GM12878 (cell line): ENCODE results near the gene LSM10. TPM values are rescaled to one million over a fixed set of nuclear protein-coding genes. Genes with fewer than 3 reads are reported as not detected.

ENCODE experiments used
- ATAC-seq: fragments of 200-7000 bp; cut with Tn5 transposase; 3 replicates; pipeline ENCODE4 v1.9.1; 2020; ENCODE audit warnings: mild to moderate bottlenecking, moderate library complexity
- BruUV-seq: library from RNA; stranded (reverse); fragments of 400-500 nt; replicated peaks from 2 replicates; lab custom pipeline; 2021; lab: Mats Ljungman, UMichigan
- CTCF ChIA-PET: fragments of 300-600 bp; sonication (Branson Sonifier 250); formaldehyde crosslinking; extraction: SDS; loops from one replicate; lab custom pipeline; 2021; ENCODE audit warnings: inconsistent platforms; lab: Yijun Ruan, JAX
- POLR2A ChIA-PET: fragments of 350-600 bp; formaldehyde crosslinking; extraction: SDS; loops from one replicate; lab custom pipeline; 2021; ENCODE audit warnings: inconsistent platforms; lab: Charles Lee
- RAD21 ChIA-PET: fragments of 300-600 bp; sonication (Branson Sonifier 250); formaldehyde crosslinking; loops from one replicate; lab custom pipeline; 2023; ENCODE audit warnings: antibody characterized with exemption; ENCODE audit not compliant: unreplicated experiment; lab: Charles Lee
- SMC1A ChIA-PET: fragments of 300-600 bp; sonication (Branson Sonifier 250); formaldehyde crosslinking; loops from one replicate; lab custom pipeline; 2023; ENCODE audit not compliant: unreplicated experiment, uncharacterized antibody; lab: Charles Lee
- DNase-seq: peaks from one replicate; pipeline ENCODE4 v3.0.0-alpha.2; 2011; ENCODE audit warnings: low read depth, low spot score
- FAIRE-seq: peaks from 3 replicates; lab custom pipeline; 2011; peaks lifted over from hg19 to GRCh38; lab: Jason Lieb, UNC
- H2AFZ ChIP-seq: 2 replicates; pipeline ENCODE4 v1.6.0; 2011; ENCODE audit warnings: low read depth, low read length, control low read depth; ENCODE audit not compliant: control insufficient read depth
- H3K27ac ChIP-seq: 2 replicates; pipeline ENCODE4 v1.5.1; 2011; ENCODE audit warnings: control low read depth; ENCODE audit not compliant: control insufficient read depth, insufficient read depth
- H3K27me3 ChIP-seq, 2 experiments: replicated peaks in 1 of 2; 2 replicates each; pipeline versions ENCODE4 v1.6.0 to v1.6.1; 2011; ENCODE audit warnings: low read length in 1 of 2; ENCODE audit not compliant: control insufficient read depth in 2 of 2, insufficient read depth in 2 of 2
- H3K36me3 ChIP-seq, 2 experiments: 2 replicates each; pipeline ENCODE4 v1.5.1; 2011; ENCODE audit warnings: low read length in 1 of 2; ENCODE audit not compliant: control insufficient read depth in 2 of 2, insufficient read depth in 2 of 2
- H3K4me1 ChIP-seq: 2 replicates; pipeline ENCODE4 v1.6.1; 2011; ENCODE audit warnings: mild to moderate bottlenecking, low read length, moderate library complexity, mixed read lengths; ENCODE audit not compliant: control insufficient read depth, insufficient read depth
- H3K4me2 ChIP-seq: 2 replicates; pipeline ENCODE4 v1.6.0; 2011; ENCODE audit warnings: control low read depth; ENCODE audit not compliant: control insufficient read depth, insufficient read depth
- H3K4me3 ChIP-seq: fragments of 200-600 bp; sonication (generic); 2 replicates; pipeline ENCODE4 v1.5.1; 2016
- H3K79me2 ChIP-seq: 2 replicates; pipeline ENCODE4 v1.6.0; 2011; ENCODE audit warnings: low read length; ENCODE audit not compliant: control insufficient read depth, insufficient read depth
- H3K9ac ChIP-seq: 2 replicates; pipeline ENCODE4 v1.8.0; 2011; ENCODE audit warnings: low read length, control low read depth, mixed read lengths; ENCODE audit not compliant: control insufficient read depth, insufficient read depth
- H3K9me3 ChIP-seq: replicated peaks from 3 replicates; pipeline ENCODE4 v1.5.1; 2011; ENCODE audit warnings: mild to moderate bottlenecking, low read length; ENCODE audit not compliant: control insufficient read depth, insufficient read depth
- H4K20me1 ChIP-seq: 2 replicates; pipeline ENCODE4 v1.6.0; 2011; ENCODE audit not compliant: control insufficient read depth, insufficient read depth
- CBX5 ChIP-seq: sonication (generic); IDR thresholded peaks from 2 replicates; pipeline ENCODE4 v1.6.1; 2016; ENCODE audit warnings: low read depth, moderate library complexity, mild to moderate bottlenecking, inconsistent platforms
- CREB1 ChIP-seq: IDR thresholded peaks from 2 replicates; pipeline ENCODE4 v1.6.1; 2012; ENCODE audit warnings: low read depth, mild to moderate bottlenecking, inconsistent platforms
- FOXK2 ChIP-seq: fragments of 450-650 bp; IDR thresholded peaks from 2 replicates; pipeline ENCODE4 v1.6.1; 2017; ENCODE audit warnings: mild to moderate bottlenecking, moderate library complexity
- SIN3A ChIP-seq: IDR thresholded peaks from 2 replicates; pipeline ENCODE4 v1.6.1; 2012; ENCODE audit warnings: low read depth, low read length, improper control_type of control experiment
- SREBF2 ChIP-seq: IDR thresholded peaks from 2 replicates; pipeline ENCODE4 v1.6.1; 2012; ENCODE audit warnings: mild to moderate bottlenecking, low read length
- STAT3 ChIP-seq: IDR thresholded peaks from 2 replicates; pipeline ENCODE4 v1.6.1; 2011; ENCODE audit warnings: low read depth, low read length, improper control_type of control experiment
- WGBS: methylation state at CpG from one replicate; pipeline ENCODE4 v1.1.6; 2016; ENCODE audit warnings: low lambda C conversion rate; ENCODE audit not compliant: insufficient replicate concordance, insufficient coverage; ENCODE audit errors: missing lambda C conversion rate; 5-methylcytosine and 5-hydroxymethylcytosine counted together
- in situ Hi-C: fragments of 300-500 bp; cut with MboI; formaldehyde crosslinking; loops from 9 replicates; pipeline ENCODE4 v1.14.3; 2018; ENCODE audit warnings: mixed read lengths
- intact Hi-C: fragments of 100-400 bp; cut with micrococcal nuclease; formaldehyde crosslinking; loops from one replicate; pipeline ENCODE4 v1.14.2; 2022; ENCODE audit not compliant: unreplicated experiment
- polyA plus RNA-seq, 11 experiments: library from polyadenylated mRNA; depleted of rRNA in 4 of 11; unstranded in 6 of 11; stranded (reverse) in 5 of 11; fragments of >200 nt; fragmentation: Nextera tagmentation in 4 of 11; fragmentation: Illumina TruSeq in 1 of 11; extraction: Ambion mirVana in 4 of 11; extraction: Trizol in 1 of 11; gene quantifications; 1 replicate in 1 of 11; 2 replicates in 10 of 11; pipeline versions ENCODE4 v1.2.1 to v1.2.3, GENCODE V29; 2011 to 2016; ENCODE audit warnings: inconsistent platforms in 2 of 11, missing spikeins in 2 of 11, low read depth in 1 of 11
- total RNA-seq, 4 experiments: library from RNA; depleted of rRNA in 3 of 4; stranded (reverse); fragments of >200 nt in 3 of 4; fragmentation: Illumina TruSeq in 1 of 4; extraction: Trizol in 1 of 4; gene quantifications; 2 replicates each; pipeline versions ENCODE4 v1.2.1 to v1.2.3, GENCODE V29; 2013 to 2021
- TF ChIP-seq, protein P1 (sequence below): fragments of 450-650 bp; formaldehyde crosslinking; IDR thresholded peaks from 2 replicates; pipeline ENCODE4 v1.4.0; 2022; ENCODE audit warnings: mild to moderate bottlenecking, moderate library complexity
- TF ChIP-seq, protein P2 (sequence below): IDR thresholded peaks from 2 replicates; pipeline ENCODE4 v1.6.1; 2011; ENCODE audit warnings: borderline replicate concordance, low read depth, mild to moderate bottlenecking, moderate library complexity, low read length; ENCODE audit not compliant: insufficient read depth, poor library complexity, severe bottlenecking
- TF ChIP-seq, protein P3 (sequence below): IDR thresholded peaks from 2 replicates; pipeline ENCODE4 v1.6.1; 2011; ENCODE audit warnings: low read depth, low read length, improper control_type of control experiment, borderline replicate concordance

The LSM10 gene
- total and polyA plus RNA-seq, 10 of the 15 experiments (the other 5 are each of a cell fraction or from before 2014, with no cell fraction given): 13.1 to 103 (median 57.5) TPM

- DNase-seq: no peak
- CTCF ChIA-PET: interaction anchor here (0.5 to 13.5 kb wide), 8 partner anchors 17 to 510 kb away, joined by 3 to 157 read pairs (median 4); partner anchors contain the start of gene STK40
- no TSS peak for BruUV-seq
- no peak overlapping the region for H3K4me3 ChIP-seq
- no peak for FAIRE-seq
- in situ Hi-C loops: loop anchor here (5.0 kb wide), 1 partner anchor 72 kb away; no protein-coding TSS in a partner anchor
- peak overlapping the region; percentile 71 for H3K4me2 ChIP-seq
- TF ChIP-seq, protein P1, sequence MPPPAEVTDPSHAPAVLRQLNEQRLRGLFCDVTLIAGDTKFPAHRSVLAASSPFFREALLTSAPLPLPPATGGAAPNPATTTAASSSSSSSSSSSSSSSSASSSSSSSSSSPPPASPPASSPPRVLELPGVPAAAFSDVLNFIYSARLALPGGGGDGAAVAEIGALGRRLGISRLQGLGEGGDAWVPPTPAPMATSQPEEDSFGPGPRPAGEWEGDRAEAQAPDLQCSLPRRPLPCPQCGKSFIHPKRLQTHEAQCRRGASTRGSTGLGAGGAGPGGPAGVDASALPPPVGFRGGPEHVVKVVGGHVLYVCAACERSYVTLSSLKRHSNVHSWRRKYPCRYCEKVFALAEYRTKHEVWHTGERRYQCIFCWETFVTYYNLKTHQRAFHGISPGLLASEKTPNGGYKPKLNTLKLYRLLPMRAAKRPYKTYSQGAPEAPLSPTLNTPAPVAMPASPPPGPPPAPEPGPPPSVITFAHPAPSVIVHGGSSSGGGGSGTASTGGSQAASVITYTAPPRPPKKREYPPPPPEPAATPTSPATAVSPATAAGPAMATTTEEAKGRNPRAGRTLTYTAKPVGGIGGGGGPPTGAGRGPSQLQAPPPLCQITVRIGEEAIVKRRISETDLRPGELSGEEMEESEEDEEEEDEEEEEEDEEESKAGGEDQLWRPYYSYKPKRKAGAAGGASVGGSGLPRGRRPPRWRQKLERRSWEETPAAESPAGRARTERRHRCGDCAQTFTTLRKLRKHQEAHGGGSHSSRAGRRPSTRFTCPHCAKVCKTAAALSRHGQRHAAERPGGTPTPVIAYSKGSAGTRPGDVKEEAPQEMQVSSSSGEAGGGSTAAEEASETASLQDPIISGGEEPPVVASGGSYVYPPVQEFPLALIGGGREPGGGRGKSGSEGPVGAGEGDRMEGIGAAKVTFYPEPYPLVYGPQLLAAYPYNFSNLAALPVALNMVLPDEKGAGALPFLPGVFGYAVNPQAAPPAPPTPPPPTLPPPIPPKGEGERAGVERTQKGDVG (CRISPR knock-in tag): no peak
- no peak for TF ChIP-seq SIN3A
- TF ChIP-seq, protein P2, sequence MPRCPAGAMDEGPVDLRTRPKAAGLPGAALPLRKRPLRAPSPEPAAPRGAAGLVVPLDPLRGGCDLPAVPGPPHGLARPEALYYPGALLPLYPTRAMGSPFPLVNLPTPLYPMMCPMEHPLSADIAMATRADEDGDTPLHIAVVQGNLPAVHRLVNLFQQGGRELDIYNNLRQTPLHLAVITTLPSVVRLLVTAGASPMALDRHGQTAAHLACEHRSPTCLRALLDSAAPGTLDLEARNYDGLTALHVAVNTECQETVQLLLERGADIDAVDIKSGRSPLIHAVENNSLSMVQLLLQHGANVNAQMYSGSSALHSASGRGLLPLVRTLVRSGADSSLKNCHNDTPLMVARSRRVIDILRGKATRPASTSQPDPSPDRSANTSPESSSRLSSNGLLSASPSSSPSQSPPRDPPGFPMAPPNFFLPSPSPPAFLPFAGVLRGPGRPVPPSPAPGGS: no peak
- TF ChIP-seq CBX5: no peak
- TF ChIP-seq STAT3: no peak
- TF ChIP-seq CREB1: no peak
- TF ChIP-seq, protein P3, sequence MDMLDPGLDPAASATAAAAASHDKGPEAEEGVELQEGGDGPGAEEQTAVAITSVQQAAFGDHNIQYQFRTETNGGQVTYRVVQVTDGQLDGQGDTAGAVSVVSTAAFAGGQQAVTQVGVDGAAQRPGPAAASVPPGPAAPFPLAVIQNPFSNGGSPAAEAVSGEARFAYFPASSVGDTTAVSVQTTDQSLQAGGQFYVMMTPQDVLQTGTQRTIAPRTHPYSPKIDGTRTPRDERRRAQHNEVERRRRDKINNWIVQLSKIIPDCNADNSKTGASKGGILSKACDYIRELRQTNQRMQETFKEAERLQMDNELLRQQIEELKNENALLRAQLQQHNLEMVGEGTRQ: no peak
- no peak for TF ChIP-seq SREBF2
- no peak for TF ChIP-seq FOXK2
- TF ChIP-seq, all 136 proteins: peak for 0
- 94% methylated on average over 16 of the region's 16 CpGs for WGBS
- ChIA-PET RAD21 (interaction anchor here (1.5 to 2.9 kb wide), 4 partner anchors 19 to 70 kb away, joined by 3 to 17 read pairs (median 10); partner anchors contain the start of gene STK40), POLR2A (interaction anchor here (0.5 to 2.6 kb wide), 9 partner anchors 17 to 126 kb away, joined by 3 to 15 read pairs (median 4); no protein-coding TSS in a partner anchor), SMC1A (interaction anchor here (1.0 to 3.6 kb wide), 7 partner anchors 10 to 72 kb away, joined by 4 to 24 read pairs (median 6); partner anchors contain the start of gene LSM10)
- Histone ChIP-seq H3K9me3 (no peaks in the 10 kb centered on the region), H3K4me1 (peaks cover 37% of the 10 kb centered on the region), H3K27me3 (no peaks in the 10 kb centered on the region), H3K36me3 (peaks cover 18 to 22% of the 10 kb centered on the region in 2 experiments; a peak in 3 of 4 replicates), H3K79me2 (no peaks in the 10 kb centered on the region; the same call in 1 of the 2 replicates), H2AFZ (no peak overlapping the region), H4K20me1 (no peaks in the 10 kb centered on the region), H3K27ac (peak overlapping the region; percentile 79), H3K9ac (peak overlapping the region; percentile 28; the same call in 1 of the 2 replicates)
- intact Hi-C loops: loop anchor here (2.0 kb wide), 1 partner anchor 19 kb away; no protein-coding TSS in a partner anchor
- no peak; the same call in 2 of the 3 replicates for ATAC-seq
These were observed 47.9 kb downstream of the LSM10 start for GRCh38 chr1:36349839-36350238.
